Left kidney (tissue), 2 donors: ENCODE data around the gene RAPGEF3. TPM values are rescaled to one million over a fixed set of nuclear protein-coding genes. Genes with fewer than 3 reads are reported as not detected.

Experiments used
- DNase-seq: peaks from one replicate; pipeline ENCODE4 v3.0.0-alpha.2; 2013
- polyA plus RNA-seq: library from polyadenylated mRNA; unstranded; fragments of 120-200 nt; gene quantifications from one replicate; pipeline ENCODE4 v1.2.1, GENCODE V29; 2013; ENCODE audit not compliant: insufficient read length

The RAPGEF3 gene
- polyA plus RNA-seq, 1 donor: 61.2 TPM

DNA sequence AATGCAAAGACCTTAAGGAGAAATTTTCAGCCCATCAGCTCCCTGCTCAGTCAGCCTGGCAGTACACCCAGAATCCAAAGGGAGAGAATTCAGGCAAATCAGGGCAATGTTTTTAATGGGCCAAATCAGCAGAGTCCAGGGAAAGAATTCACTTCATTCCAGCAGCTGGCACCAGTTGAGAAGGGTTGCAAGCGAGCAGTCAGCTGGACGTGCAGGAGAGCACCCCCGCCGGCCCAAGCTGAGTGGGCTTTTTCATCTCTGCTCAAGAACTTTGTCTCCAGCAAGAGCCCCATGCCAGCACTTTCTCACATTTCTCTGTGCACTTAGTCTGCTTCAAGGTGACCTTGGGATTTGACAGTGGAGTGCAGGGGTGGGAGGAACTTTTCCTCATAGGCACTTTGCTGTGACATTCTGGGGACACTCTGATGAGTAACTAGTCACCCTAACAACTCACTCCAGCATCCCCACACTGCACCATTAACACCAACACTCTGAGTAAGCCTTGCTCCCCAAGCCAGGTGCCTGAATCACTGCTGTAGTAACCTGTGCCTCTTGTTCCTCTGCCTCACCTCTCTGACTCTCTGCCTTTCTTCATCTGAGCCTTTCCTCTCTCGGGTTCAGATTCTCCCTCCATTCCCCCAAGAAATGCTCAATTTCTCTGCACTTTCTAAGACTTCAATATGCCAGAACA is 35.6 kb downstream of the RAPGEF3 start:
- DNase-seq: no peak

DNA sequence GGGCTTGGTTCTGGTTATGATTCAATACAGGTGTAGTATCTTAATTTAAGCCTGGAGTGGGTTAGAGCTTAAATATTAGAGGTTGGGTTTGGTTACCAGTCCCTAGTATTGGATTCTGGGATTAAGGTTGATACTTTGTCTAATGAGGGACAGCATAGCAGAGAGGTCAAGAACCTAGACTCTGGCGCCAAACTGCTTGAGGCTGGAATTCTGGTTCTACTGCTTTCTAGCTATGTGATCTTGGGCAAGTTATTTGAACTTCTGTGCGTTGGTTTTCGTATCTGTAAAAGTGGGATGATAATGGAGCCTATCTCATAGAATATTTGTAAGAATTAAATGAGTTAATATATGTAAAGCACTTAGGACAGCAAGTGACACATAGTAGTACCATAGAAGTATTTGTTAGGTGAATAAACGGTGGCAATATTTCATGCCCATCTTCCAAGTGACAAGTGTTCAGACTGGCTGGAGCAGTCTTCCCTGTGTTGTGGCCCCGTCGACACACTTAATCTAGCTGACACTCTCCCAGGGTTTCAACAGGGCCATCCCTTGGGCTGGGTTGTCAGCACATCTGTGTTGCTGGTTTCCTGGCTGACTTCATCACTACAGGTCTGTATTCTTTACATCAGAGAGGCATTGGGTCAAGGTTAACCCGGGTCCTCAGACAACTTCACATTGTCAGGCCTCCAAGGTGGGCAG is 36.4 kb downstream of the RAPGEF3 start:
- DNase-seq: no peak

DNA sequence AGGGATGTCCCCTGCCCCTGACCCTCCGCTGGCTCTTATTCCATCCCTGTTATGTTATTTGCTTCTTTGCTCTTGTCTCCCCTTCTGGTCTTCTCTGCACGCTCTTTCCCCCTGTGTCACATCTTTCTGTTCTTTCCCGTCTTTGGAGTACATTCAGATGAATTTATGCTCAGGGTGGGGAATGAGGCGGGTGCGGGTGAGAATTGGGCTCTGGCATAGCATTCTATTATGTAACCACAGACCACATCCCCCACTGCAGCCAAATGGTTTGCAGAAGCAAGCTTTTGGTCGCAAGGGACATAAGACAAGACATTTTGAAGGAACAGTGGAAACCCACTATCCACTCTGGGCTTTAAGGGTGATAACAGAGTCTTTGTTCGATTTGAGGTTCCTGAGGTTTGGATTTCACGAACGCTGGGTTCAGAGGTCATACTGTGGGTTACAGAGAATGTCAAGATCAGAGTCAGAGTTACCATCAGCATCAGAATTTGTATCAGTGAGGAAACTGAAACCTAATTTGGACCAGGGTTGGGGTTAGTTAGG is 37.2 kb downstream of the RAPGEF3 start:
- DNase-seq: no peak

GRCh38 chr12:47718531-47718930 is 40.1 kb downstream of the RAPGEF3 start:
- no peak for DNase-seq

GRCh38 chr12:47717443-47718193 is 41.1 kb downstream of the RAPGEF3 start:
- DNase-seq: peak; percentile 77

GRCh38 chr12:47717046-47717442 is 41.6 kb downstream of the RAPGEF3 start:
- DNase-seq: no peak

DNA sequence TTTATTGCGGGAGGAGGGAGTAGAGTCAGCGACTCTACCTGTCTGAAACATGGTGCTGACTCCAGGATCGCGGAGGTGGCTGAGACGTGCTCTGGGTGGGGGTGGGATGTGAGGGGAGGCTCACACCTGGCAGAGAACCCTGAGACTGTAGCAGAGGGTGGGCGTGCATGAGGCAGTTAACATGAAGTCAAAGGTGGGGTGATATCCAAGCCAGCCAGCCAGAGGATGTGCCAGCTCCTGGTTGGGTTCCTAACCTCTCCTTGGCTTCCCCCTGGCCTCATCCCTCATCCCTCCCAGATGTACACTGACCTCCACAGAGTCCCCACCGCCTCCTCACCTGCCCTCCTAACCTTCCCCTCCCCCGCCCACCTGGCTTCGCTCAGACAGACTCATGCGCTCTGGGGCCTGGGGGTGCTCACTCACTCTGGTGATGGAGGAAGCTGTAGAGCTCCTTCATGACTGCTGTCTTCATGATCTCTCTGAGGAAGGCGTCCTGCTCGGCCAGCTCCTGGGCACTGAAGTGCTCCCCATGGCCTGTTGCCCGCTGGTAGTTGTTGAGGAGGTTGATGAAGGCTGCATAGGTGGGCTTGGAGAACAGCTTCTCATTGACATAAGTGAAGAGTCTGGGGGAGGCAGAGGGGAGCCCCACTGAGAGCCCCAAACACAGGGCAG is 42.7 kb downstream of the RAPGEF3 start:
- DNase-seq: no peak

GRCh38 chr12:47715393-47715876 is 43.2 kb downstream of the RAPGEF3 start:
- peak; percentile 84 for DNase-seq

DNA sequence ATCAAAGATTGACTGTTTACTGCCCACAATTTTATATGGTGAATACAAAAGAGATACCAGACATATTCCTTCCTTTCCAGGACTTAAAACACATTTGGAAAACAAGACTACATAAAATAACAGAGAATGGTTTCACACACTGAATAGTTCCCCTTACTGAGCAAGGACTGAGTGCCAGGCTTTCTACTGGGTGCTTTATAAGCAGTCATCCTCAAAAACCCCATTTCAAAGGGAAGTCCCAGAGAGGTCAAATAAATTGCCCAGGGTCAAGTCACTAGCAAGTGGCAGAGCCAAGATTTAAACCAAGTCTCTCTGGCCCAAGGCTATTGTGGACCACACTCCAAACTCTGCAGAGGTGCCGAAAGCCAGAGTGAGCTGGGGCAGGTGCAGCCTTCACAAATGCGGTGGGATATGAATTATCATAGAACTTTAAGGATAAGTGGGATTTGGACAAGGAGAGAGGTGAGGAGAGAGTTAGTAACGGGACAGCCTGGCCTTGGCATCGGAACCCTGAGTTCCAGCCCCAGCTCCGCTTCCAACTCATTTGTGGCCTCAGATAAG is 43.8 kb downstream of the RAPGEF3 start:
- DNase-seq: no peak

GRCh38 chr12:47712171-47712570 is 46.5 kb downstream of the RAPGEF3 start:
- no peak for DNase-seq

GRCh38 chr12:47711448-47711847 is 47.2 kb downstream of the RAPGEF3 start:
- no peak for DNase-seq

DNA sequence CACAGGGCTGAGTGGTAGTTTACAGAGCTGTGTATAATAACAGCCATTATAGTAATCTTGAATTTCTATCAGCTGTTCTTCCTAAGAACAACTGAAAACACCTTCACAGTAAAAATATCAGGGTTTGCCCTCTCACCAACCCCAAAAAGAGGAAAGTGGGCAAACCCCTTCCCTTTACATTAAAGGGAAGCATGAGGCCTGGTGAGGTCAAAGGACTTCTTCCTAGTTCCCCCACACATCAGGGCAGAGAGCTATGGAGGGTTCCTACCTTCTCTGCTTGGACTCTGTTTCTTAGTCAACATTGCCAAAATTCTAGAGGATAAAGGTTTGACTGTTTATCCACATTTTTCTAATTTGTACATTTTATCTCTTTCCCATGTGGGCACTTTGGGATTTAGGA is 48.4 kb downstream of the RAPGEF3 start:
- DNase-seq: no peak

GRCh38 chr12:47709671-47710070 is 49.0 kb downstream of the RAPGEF3 start:
- no peak for DNase-seq

DNA sequence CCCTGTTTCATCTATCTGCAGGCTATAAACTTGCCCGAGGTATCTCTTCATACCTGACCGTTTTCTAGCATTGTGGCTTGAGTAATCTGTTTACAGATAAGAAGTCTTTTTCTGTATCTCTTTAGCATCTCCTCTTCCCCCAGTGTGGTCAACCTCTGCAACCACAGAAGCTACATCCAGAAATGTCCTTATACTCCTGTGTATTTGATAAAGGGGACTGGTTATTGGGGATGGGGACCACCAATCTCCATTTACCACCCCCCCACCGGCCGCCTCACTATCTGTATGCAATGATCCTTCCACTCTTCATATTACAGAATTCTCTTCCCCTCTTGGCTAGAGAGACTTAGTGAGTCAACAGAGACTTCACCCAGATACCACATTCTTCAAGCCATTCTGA is 49.4 kb downstream of the RAPGEF3 start:
- DNase-seq: no peak

DNA sequence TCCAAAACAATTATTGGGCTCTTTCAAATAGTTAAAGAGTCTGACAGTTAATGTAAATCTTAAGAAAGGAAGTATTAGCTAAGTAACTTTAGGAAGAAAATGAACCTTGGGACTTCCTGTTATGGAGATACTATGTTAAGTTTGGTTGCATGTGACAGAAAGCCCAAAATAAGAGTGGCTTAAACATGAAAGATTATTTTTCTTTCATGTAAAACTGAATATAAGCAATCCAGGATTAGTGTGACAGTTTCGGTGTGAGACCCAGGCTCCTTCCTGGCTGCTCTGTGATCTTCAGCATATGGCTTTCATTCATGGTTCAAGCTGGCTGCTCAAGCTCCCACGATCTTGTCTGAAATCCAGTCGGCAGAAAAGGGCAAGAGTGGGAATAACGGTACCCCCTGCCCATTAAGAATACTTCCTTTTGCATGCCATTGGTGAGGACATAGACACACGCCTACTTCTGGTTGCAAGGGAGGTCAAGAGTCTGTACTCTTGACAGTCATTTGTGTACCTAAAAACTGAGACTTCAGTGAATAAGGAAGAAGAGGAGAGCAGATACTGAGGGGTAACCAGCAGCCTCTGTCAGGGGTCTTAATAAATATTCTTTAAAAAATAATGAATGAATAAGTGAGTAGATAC is 50.7 kb downstream of the RAPGEF3 start:
- no peak for DNase-seq

DNA sequence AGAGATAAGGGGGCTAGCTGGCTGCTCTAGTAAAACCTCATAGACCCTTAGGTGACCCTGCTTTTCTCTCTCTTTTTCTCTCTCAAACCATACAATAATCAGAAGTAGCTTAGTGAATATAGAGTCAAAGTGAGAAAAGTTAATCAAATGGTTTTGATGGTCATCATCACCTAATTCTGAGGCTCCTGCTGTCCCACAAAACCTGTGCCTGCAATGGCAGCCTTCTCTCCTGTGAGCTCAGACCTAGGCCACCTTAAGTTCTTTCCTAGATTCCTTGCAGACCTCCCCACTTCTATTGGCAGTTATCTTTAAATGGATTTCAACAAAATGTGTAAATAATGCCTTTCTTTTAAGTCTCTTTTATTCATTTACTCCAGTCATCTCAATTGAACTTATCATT is 51.3 kb downstream of the RAPGEF3 start:
- DNase-seq: no peak

- DNase-seq: peak; percentile 93
Measured at GRCh38 chr12:47705566-47706425, 52.9 kb downstream of the RAPGEF3 start, which contains the start of gene RPAP3. Gene RPAP3 (minus strand): TSS chr12:47706030. CDS start chr12:47702840, 3,190 bp downstream.

- no peak for DNase-seq
Measured at GRCh38 chr12:47705229-47705565, 53.5 kb downstream of the RAPGEF3 start.

DNA sequence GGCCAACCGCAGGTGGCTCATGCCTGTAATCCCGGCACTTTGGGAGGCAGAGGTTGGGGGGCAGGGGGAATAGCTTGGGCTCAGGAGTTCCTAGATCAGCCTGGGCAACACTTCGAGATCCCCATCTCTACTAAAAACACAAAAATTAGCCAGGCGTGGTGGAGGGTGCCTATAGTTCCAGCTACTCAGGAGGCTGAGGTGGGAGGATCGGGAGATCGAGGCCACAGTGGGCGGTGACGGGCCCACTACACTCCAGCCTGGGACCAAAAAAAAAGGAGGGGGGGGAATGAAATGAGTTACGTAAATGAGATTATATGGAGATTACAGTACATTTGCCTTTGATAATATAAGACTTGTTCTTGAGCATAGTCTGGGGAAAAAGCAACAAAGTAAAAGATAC is 54.0 kb downstream of the RAPGEF3 start:
- DNase-seq: no peak

DNA sequence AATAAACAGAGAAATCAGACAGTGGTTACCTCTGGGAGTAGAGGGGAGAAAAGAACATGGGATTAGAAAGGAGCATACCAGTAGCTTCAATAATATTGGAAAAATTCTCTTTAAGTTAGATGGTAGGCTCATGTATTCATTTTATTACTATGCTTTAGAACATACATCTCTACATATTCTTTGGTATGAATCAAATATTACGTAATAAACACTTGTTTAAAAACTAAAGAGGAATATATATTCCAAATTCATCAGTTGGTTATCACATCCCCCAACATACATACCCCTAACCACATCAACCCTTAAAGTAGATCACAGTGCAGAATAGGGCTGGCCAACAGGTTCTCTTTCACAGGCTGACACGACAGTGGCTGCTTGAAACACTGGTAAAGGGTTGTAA is 58.4 kb downstream of the RAPGEF3 start:
- no peak for DNase-seq
